RWPE2 (cell line): ENCODE results near the gene TNFSF9.

Experiments
- ATAC-seq: fragments of 200-7000 bp; cut with Tn5 transposase; 3 replicates; pipeline ENCODE4 v1.9.1; 2021; ENCODE audit warnings: low read depth
- DNase-seq: peaks from one replicate; pipeline ENCODE4 v3.0.0-alpha.2; 2020; ENCODE audit warnings: low spot score
- H3K27ac ChIP-seq: fragments of 450-650 bp; 2 replicates; pipeline ENCODE4 v1.5.1; 2017; ENCODE audit warnings: mild to moderate bottlenecking; ENCODE audit not compliant: poor library complexity, severe bottlenecking
- H3K27me3 ChIP-seq: fragments of 250-450 bp; sonication (Bioruptor Pico); 2 replicates; pipeline ENCODE4 v1.5.1; 2021; ENCODE audit warnings: mild to moderate bottlenecking, moderate library complexity; ENCODE audit not compliant: insufficient read depth, poor library complexity, severe bottlenecking
- H3K36me3 ChIP-seq: fragments of 250-450 bp; sonication (Bioruptor Pico); 2 replicates; pipeline ENCODE4 v1.5.1; 2020; ENCODE audit warnings: low read depth, mild to moderate bottlenecking, moderate library complexity
- H3K4me1 ChIP-seq: fragments of 250-450 bp; sonication (Bioruptor Pico); 2 replicates; pipeline ENCODE4 v1.5.1; 2021; ENCODE audit warnings: mild to moderate bottlenecking, moderate library complexity; ENCODE audit not compliant: insufficient read depth, poor library complexity, severe bottlenecking
- H3K4me3 ChIP-seq: fragments of 250-450 bp; sonication (Bioruptor Pico); 2 replicates; pipeline ENCODE4 v1.5.1; 2021; ENCODE audit warnings: mild to moderate bottlenecking, moderate library complexity; ENCODE audit not compliant: severe bottlenecking
- H3K9me3 ChIP-seq: fragments of 250-450 bp; sonication (Bioruptor Pico); 2 replicates; pipeline ENCODE4 v1.5.1; 2021; ENCODE audit warnings: mild to moderate bottlenecking, moderate library complexity; ENCODE audit not compliant: severe bottlenecking
- TF ChIP-seq, protein P1 (sequence below): fragments of 450-650 bp; IDR thresholded peaks from one replicate; pipeline ENCODE4 v1.5.1; 2017; ENCODE audit warnings: mild to moderate bottlenecking, moderate library complexity; ENCODE audit not compliant: poor library complexity, severe bottlenecking

The TNFSF9 gene

DNA sequence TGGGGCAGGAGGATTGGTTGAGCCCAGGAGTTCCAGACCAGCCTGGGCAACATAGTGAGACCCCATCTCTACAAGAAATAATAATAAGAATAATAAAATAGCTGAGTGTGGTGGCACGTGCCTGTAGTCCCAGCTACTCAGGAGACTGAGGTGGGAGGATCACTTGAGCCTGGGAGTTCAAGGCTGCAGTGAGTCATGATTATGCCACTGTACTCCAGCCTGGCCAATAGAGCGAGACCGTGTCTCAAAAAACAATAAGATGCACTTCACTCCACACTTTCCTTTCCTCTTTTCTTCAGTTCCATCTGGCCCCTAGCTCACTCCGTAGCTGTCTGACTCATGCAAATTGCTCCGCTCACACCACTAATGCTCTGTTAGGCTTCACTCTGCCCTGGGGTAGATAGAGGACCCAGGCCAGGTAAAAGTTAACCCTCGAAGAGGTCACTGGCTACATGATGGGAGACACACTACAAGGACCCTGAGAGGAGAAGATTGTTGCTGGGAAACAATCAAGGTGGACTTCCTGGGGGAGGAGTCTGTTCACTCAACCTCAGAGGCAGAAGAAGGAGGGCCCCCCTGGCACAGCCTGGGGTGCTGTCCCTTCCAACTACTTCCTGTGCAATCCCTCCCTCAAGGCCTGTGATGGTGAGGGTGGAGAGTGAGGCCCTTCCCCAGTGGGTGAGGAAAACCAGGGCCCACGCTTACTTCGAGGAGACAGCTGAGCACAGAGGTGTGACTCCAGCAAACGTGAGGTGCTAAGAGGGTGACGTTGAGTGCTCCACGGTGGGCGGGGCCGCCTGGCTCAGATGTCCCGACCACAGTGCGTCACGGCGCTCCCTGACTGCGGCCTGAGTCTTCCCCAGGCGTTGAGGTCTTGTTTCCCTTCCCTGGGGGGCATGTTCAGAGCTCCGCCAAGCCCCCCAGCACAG is 8.8 kb upstream of the TNFSF9 start:
- H3K4me1 ChIP-seq: peaks cover 6% of the 10 kb centered on the region
- H3K9me3 ChIP-seq: no peaks in the 10 kb centered on the region
- no peak for DNase-seq
- H3K27ac ChIP-seq: no peak overlapping the region
- no peak for ATAC-seq
- no peaks in the 10 kb centered on the region for H3K27me3 ChIP-seq
- no peaks in the 10 kb centered on the region for H3K36me3 ChIP-seq
- H3K4me3 ChIP-seq: no peak overlapping the region
- TF ChIP-seq, protein P1, sequence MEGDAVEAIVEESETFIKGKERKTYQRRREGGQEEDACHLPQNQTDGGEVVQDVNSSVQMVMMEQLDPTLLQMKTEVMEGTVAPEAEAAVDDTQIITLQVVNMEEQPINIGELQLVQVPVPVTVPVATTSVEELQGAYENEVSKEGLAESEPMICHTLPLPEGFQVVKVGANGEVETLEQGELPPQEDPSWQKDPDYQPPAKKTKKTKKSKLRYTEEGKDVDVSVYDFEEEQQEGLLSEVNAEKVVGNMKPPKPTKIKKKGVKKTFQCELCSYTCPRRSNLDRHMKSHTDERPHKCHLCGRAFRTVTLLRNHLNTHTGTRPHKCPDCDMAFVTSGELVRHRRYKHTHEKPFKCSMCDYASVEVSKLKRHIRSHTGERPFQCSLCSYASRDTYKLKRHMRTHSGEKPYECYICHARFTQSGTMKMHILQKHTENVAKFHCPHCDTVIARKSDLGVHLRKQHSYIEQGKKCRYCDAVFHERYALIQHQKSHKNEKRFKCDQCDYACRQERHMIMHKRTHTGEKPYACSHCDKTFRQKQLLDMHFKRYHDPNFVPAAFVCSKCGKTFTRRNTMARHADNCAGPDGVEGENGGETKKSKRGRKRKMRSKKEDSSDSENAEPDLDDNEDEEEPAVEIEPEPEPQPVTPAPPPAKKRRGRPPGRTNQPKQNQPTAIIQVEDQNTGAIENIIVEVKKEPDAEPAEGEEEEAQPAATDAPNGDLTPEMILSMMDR: no peak

DNA sequence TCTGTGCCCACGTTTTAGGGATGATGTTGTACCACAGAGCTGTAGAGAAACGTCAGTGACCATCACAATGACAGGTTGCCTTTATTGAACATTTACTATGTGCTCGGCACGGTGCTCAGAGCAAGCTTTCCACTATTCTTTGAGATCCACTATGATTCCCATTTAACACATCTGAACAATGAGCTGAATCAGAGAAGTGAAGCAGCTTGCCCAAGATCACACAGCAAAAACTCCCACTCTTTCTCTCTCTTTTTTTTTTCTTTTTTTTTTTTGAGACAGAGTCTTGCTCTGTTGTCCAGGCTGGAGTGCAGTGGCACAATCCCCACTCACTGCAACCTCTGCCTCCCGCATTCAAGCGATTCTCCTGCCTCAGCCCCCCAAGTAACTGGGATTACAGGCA is 8.1 kb upstream of the TNFSF9 start:
- TF ChIP-seq, protein P1: no peak
- no peak overlapping the region for H3K27ac ChIP-seq
- H3K36me3 ChIP-seq: no peaks in the 10 kb centered on the region
- DNase-seq (no peak), ATAC-seq (no peak)
- no peak overlapping the region for H3K4me3 ChIP-seq
- H3K27me3 ChIP-seq: no peaks in the 10 kb centered on the region
- H3K9me3 ChIP-seq: no peaks in the 10 kb centered on the region
- peaks cover 6% of the 10 kb centered on the region for H3K4me1 ChIP-seq

DNA sequence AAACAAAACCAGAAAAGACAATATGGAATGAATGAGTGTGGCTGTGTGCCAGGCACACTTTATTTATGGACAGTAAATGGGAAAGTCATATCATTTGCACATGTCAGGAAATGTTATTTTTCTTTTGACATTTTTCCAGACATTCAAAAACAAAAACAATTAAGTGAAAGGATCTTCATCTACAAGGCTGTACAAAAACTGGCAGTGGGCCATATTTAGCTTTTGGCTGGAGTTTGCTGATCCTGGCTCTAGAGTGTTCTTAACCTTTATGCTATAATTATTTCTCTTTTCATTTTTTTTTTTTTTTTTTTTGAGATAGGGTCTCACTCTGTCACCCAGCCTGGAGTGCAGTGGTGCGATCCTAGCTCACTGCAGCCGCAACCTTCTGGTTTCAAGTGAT is 6.5 kb upstream of the TNFSF9 start:
- H3K36me3 ChIP-seq: no peaks in the 10 kb centered on the region
- no peak overlapping the region for H3K27ac ChIP-seq
- no peak overlapping the region for H3K4me3 ChIP-seq
- no peak for DNase-seq
- no peak for ATAC-seq
- H3K9me3 ChIP-seq: no peaks in the 10 kb centered on the region
- TF ChIP-seq, protein P1: no peak
- no peaks in the 10 kb centered on the region for H3K27me3 ChIP-seq
- H3K4me1 ChIP-seq: peaks cover 3% of the 10 kb centered on the region

DNA sequence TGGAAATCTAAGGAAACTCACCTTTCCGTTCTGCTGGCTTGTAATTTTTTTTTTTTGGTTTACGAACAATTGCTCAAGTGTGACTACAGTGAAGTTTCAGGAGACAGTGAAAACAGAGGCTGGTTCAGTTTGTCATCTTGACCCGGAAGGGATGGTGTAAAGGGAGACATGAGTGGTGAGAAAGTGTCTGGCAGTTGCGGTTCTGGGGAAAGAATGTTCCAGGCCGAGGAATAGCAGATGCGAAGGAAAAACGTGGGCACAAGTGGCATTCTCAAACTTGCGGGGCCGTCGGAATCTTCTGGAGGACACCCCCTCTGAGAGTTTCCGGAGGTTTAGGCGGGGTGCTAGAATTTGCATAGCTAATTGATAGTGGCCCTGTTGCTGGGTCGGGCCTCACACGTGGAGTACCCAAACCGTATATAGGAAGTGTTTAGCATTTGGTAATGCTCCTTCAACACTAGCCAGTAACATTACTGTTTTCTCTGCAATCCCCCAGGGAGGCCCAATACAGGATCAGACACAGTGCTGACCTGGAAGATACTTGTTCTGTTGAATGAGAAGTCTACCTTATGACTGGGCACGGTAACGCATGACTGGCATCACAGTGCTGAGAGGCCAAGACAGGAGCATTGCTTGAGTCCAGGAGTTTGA is 2.8 kb upstream of the TNFSF9 start:
- H3K27ac ChIP-seq: no peak overlapping the region
- H3K36me3 ChIP-seq: no peaks in the 10 kb centered on the region
- ATAC-seq (no peak), DNase-seq (no peak)
- TF ChIP-seq, protein P1: no peak
- no peaks in the 10 kb centered on the region for H3K9me3 ChIP-seq
- H3K4me3 ChIP-seq: no peak overlapping the region
- H3K4me1 ChIP-seq: no peaks in the 10 kb centered on the region
- H3K27me3 ChIP-seq: peaks cover 5% of the 10 kb centered on the region
